Measurements from ENCODE around the gene ADGRV1.

Gene ADGRV1

DNA sequence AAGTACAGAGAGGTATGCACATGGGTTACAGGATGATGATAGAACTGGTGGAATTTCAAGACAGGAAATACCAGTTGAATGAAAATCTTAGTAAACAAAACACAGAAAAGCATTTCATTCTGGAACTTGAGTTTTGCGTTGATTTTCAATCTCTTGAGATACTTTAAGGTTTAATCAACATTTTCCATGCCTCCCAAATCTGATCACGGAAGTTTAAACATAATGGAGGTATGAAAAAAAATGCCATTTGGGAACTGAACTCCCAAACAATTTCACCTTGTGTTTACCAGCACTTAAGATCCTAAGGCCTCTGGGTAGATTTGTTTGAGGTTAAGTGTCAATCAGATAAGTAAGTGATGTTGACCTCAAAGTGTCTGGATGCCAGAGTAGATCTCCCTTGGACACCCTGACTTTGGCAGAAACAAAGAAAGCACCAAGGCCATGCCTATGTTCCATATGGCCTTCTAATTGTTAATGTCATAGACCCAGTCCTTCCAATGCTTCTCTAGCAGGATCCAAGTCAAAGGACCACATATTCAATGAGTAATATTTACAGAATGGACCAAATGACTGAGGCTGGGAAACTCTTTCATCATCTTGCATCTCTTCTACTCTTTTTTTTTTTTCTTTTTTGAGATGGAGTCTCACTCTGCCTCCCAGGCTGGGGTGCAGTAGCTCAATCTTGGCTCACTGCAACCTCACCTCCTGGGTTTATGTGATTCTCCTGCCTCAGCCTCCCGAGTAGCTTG lies 607.6 kb downstream of the ADGRV1 start:
- no peak for DNase-seq (ENCODE audit: low read depth in 3 of 3)

DNA sequence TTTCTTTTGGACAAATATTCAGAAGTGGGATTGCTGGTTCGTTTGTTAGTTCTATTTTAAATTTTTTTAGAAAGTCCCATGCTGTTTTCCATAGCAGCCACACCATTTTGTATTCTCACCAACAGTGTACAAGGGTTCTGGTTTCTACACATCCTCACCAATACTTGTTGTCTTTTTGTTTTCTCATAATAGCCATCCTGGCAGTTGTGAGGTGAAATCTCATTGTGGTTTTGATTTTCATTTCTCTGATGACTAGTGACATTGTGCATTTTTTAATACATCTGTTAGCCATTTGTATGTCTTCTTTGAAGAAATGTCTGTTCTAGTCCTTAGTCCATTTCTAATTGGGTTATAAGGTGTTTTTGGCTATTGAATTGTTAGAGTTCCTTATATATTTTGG lies 610.3 kb downstream of the ADGRV1 start:
- DNase-seq (ENCODE audit: low read depth in 3 of 3), result no peak

DNA sequence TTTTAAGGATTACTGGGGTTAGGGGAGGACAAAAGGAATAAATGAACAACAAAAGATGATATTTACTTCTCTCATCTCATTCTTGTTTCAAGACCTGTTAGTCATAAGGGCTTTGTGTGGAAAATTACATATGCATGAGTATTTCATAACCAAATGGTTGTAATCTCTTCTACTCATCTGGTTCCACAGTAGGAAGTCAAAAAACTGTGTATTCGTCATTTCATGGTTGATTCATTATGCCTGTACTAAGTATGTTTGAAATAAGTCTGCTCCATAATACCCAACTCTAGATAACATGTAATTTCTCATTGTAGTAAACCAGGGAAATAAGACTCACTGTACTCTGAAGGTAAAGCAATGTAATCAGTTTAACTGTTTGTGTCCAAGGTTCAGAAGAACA lies 611.7 kb downstream of the ADGRV1 start:
- DNase-seq (ENCODE audit: low read depth in 3 of 3), result no peak

DNA sequence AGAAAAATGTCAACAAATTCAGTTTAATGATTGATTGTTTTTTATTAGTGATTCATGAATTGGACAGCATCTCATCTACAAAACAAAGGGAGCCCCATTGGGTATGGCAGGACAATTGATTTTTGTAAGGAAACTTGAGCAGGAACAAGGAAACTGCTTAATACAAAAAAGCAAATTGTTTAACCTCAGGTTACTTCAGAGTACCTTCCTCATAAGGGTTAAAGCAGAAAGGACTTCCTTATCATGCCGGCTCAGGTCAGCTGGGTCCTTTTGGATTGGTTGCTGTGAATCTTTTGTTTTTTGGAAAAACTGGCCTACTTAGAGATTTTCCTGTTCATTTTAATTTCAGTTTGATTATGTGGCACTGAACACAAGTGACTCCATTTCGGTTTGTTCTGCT lies 612.7 kb downstream of the ADGRV1 start:
- DNase-seq (ENCODE audit: low read depth in 3 of 3), result no peak

DNA sequence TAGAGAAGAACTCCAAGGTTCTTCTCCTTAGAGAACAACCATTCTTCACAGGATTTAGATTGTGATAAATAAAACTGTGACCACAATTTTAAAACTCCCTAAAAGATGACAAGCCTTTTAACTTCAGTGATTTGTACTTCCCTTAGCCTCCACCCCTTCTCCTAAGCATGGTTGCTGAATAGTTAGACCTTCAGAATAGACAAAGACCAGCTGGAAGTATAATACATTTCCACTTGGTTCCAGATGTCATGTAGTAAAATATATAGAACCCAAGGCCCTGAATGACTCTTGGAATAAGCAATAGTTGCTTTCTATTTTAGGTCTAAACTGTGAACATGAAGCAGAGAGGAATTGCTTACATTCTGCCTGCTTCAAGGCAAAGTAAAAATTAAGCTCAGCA lies 615.8 kb downstream of the ADGRV1 start:
- no peak for DNase-seq (ENCODE audit: low read depth in 3 of 3)

DNA sequence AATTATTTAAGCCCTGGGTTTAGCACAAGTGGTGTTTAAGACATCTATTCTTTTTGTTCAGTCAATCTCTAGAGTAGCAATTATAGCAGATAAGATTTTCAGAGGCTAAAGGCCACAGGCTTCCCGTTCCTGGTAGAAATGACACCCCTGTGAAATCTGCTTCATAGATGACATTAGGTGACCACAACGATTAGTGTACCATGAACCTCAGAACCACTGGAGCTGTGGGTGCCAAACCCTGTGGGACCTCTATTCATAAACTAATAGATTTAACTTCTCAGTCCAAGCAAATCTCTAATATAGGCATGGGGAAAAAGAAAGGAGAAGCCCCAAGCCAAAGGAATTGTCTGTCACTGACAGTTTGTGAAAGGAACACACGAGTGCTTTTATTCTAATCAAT lies 617.1 kb downstream of the ADGRV1 start:
- no peak for DNase-seq (ENCODE audit: low read depth in 3 of 3)

DNA sequence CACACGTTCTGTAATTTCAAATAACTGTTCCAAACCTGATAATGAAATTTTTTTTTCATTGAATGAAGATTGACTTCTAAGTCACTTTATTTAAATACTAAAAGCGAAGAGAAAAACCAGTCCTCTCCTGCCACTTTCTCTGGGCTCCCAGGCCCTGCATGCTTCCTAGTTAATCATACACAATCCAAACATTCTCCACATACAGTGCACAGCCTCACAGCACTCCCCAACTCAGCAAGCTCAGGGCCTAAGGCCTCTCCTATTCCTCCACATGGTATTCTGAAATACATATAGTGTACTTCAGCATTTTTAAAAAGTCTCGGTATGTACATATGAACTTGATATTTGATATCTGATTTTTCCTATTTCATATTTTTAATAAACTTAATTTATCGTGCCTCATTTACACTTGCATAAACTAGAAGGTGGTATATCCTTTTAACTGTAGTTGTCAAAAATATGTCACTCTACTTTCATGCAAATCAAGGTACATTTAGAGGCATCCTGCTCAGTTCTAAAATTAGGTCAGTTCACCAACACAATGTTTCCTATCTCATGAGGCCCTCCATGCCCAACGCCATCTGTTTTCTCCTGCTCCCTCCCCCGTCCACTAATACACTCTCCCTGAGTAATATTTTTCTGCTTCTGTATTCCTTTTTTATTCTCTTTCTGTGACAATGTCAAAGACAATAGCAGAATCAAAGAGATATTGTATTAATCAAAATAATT lies 617.9 kb downstream of the ADGRV1 start:
- DNase-seq (ENCODE audit: low read depth in 3 of 3), result no peak

DNA sequence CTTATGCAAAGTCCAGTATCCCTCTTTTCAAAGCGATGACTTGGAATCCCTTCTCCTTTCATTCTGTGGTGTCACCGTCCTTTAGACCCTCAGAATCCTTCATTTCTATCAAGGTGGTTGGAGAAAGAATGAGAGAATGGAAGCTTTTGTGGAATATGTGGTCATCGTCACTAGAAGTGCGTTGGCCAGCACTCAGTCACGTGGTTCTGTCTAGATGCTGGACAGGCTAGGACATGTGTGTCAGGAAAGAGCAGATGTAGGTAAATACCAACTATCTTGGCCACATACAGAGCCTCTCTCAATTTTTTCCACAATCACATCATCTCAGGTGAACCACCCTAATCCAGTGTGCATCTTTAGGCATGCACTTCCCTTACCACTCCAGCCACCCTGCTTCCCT lies 618.5 kb downstream of the ADGRV1 start:
- DNase-seq (ENCODE audit: low read depth in 3 of 3), result no peak

DNA sequence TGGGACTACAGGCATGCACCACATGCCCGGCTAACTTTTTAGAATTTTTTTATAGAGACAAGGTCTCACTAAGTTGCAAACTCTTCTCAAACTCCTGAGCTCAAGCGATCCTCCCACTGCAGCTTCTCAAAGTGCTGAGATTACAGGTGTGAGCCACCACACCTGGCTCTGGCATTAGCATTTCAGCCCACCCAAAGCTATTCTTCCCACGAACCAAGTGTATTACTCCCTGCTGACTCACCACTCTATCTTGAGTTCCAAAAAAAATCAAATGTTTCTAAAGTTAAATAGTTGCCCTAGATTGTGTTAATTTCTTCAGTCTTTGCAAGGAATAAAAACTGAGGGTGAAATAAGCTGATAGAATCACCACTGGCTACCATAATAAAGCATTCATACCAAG lies 619.0 kb downstream of the ADGRV1 start:
- DNase-seq (ENCODE audit: low read depth in 3 of 3), result no peak

DNA sequence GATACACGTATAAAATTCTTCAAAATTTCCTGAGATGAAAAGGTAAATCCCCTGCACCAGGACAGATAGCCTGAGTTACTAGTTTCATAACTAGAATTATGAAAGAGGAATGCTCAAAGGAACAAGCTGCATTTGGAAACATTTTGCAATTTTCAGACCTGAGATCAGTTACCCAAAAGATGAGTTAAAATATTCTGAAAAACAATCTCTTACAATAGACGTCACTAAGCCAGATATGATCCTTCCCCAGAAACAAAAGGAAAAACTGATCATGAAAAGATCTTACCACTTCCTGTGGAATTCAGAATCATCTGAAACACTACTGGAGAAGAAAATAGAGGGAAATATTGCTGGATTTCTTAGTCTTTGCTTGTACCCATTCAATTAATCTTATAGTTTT lies 619.9 kb downstream of the ADGRV1 start:
- no peak for DNase-seq (ENCODE audit: low read depth in 3 of 3)

DNA sequence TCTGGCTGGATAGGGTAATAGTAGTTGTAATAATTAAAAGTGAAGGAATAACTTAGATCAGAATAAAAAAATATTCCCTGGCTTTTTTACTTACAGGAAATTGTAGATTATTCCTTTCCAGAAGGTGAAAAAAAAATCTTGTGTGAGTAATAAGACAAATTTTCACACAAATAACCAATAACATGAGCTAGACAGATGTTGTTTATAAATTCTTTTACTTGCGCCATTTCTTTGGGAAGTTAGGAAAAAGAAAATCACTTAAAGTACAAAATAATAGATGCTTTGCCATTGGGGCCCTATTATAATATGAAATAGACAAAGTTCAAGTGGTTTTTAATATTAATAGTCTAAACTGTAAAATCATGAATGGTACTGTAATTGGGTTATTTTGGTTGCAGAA lies 620.4 kb downstream of the ADGRV1 start:
- no peak for DNase-seq (ENCODE audit: low read depth in 3 of 3)

DNA sequence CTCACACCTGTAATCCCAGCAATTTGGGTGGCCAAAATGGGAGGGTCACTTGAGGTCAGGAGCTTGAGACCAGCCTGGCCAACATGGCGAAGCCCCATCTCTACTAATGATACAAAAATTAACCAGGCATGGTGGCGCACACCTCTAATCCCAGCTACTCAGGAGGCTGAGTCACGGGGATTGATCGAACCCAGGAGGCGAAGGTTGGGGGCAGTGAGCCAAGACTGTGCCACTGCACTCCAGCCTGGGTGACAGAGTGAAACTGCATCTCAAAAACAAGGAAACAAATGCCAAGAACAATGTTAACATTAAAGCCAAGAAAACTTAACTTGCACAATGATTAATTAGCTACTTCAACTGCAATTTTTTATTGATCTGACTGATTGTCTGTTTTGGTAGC lies 621.9 kb downstream of the ADGRV1 start:
- no peak for DNase-seq (ENCODE audit: low read depth in 3 of 3)

DNA sequence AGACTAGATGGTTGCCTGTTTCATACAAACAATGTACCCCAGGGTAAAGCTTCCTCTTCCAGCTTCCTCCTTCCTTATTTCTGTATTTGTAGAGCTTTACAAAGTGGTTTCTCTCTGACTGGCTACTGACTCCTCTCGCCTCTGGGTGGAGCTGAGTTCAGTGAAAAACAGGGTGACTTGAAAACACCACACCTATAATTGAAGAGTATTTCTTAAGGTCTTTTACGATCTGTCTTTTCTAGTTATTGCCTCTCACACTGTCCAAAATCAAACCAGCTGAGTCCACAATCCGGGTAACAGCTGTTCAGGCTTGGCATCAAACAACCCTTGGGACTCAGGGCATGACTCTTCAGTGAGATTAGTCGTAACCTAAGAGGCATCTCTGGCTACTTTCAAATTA lies 624.2 kb downstream of the ADGRV1 start:
- DNase-seq (ENCODE audit: low read depth in 3 of 3), result no peak

DNA sequence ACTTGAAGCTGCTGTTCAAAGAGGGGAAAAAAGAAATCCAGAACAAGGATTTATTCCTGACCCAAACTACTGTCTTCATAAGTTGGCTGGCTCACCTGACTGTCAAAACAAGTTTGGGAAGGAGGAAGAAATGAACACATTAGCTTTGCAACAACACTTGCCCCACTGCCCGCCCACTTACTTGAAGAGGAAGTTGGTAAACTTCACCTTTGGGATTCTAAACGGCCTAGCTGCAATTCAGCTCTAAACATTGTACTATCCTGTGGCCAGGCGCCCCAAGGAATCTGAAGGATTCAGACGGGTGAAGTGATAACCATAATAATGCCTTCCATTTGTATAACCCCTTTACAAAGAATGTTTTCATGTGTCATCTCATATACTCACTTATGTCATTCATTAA lies 625.1 kb downstream of the ADGRV1 start:
- DNase-seq (ENCODE audit: low read depth in 3 of 3), result no peak

DNA sequence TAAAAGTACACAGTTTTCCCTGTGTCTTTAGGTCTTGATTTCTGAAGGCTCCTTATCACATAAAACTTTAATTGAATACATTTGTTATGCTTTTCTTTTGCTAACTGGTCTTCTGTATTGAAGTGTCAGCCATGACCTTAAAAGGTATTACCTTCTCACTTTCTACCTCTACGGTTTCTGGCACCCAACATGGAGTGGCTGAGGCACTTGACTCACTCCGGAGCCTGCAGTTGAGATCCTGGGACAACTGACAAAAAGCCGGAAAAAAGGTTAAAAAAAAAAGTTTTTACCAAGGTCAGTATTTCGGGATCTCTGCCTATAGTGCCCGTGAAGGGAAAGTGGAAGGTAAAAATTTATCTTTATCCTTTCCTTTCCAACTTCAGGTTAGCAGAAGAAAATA lies 627.5 kb downstream of the ADGRV1 start:
- no peak for DNase-seq (ENCODE audit: low read depth in 3 of 3)

DNA sequence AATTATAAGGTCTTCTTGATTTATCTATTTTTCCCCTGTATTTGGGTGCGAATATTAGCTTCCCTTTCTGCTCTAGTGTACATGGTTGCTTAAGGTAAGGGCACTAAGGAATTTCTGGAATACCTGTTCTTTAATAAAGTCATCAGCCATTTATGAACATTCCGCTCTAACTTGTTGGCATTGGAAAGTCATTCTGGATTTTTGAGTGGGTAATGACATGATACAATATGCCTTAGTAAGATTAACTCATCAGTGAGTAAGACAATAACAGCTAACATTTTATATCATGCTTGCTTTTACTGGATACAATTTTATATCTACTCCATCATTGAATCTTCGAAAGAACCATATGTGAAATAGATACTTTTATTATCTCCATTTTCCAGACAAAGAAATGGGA lies 628.4 kb downstream of the ADGRV1 start:
- no peak for DNase-seq (ENCODE audit: low read depth in 3 of 3)

DNA sequence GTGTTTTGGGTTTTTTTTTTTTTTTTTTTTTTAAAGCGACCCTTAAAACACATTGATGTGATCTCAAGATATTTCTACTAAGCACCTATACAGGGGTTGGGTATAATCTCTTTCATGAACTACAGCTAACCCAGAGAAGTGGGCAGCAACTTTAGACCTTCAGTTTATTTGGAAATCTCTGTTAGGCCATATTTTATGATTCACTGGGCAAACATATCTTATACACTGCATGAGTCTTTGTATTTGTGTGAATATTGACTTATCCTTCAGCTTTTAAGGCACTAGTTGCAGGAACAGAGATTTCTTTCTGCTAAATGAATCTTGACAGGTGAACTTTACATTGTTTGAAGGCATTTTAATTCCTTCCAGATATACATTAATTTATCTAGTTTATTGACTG lies 630.2 kb downstream of the ADGRV1 start:
- no peak for DNase-seq (ENCODE audit: low read depth in 3 of 3)

DNA sequence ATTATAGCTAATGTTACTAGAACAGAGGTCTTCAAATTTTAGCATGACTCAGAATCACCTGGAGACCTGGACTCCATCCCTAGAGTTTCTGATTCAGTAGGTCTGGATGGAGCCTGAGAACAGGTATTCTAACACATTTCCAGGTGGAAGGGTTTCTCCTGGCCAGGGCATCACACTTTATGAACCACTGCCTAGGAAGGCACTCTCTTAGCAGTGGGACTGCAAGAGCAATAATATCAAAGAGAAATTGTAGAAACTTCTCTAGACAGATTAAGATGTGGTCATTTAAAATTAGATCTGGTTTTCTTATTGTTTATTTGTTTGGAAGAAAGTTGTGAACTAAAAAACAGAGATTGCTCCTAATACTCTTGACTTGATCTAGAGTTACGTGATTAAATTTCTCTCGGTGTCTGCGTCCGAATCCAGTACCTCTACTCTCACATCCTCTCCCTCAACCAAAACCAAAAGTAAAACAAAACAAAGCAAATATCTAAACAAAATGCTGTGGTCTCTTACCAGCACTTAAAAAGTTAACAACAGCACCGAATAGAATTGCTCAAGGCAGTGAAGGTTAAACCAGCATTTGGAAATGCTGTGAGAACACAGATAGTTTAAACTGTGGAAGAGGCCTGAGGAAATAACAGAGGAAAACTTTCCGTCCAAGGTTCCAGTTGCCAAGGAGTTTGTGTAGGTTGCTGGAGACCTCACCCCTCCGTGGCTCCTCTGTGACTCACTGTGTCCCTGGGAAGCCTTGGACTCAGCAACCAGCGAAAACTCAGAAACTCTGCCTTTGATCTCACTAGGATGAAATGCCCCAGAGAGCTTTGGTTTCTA lies 631.1 kb downstream of the ADGRV1 start:
- DNase-seq (ENCODE audit: low read depth in 3 of 3), result no peak

DNA sequence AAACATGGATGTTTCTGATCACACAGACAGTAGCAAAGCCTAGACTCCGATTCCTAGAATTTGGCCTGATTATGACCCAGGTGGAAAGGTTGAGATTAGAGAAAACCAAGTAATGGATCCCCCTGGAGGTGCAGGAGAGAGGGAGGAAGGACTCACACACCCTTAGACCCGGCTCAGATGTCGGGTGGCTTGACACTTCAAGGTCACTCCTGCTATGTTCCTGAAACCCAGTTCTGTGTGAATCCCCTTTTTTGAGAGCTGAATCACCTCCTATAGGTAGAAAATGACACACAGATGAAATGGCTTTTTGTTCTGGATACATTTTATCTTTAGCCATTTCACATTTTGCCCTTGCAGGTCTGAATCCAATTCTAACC lies 631.7 kb downstream of the ADGRV1 start:
- no peak for DNase-seq (ENCODE audit: low read depth in 3 of 3)

DNA sequence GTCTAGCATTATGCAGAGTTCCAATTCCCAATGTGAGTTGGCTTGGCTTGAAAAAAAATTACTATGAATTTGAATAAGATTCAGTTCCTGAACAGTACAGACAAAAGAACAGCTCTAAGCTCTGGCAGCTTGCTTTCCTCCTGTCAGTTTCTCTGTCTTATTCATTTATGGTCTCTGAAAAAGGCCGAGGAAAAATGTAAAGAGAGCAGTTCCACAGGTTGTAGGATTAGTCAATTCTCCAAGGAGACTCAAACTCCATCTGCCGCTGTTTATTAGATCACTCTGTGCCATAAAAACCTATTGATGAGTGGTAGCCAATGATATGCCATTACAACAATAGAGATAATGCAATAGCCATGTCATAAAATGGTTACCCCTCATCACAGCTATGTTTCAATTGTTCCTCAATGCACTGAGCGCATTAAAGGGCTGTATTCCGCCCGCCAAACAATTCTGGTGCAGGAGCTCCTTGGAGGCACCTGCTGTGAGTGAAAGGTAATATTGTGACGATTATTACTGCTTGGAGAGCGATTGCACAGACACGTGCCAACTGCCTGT lies 636.3 kb downstream of the ADGRV1 start:
- DNase-seq (ENCODE audit: low read depth in 3 of 3), result no peak

DNA sequence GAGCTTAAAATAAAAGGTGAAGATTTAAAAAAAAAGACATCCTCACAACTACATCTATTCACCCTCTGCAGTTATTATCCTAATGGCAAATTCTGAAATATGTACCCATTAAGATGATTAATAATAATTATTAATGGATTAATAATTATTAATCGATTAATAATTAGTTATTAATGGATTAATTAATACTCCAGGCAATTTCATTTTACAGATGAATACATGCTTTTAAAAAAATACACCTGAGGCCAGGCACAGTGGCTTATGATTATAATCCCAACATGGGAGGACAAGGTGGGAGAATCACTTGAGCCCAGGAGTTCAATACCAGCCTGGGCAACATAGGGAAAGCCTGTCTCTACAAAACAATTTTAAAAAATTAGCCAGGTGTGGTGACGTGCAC lies 642.1 kb downstream of the ADGRV1 start:
- DNase-seq (ENCODE audit: low read depth in 3 of 3), result no peak

DNA sequence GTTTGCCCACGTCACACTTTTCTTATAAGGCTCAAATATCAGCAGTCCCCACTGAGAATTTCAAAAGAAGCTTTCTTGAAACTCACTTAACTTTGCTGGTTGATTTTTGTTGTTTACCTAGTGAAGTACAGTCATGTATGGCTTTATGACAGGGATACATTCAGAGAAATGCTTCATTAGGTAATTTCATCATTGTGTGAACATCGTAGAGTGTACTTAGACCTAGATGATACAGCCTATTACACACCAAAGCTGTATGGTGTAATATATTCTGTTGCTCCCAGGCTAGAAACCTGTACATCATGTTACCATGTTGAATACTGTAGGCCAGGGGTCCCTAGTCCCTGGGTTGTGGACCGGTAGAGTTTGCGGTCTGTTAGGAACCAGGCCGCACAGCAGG lies 647.5 kb downstream of the ADGRV1 start:
- DNase-seq (ENCODE audit: low read depth in 3 of 3), result no peak

DNA sequence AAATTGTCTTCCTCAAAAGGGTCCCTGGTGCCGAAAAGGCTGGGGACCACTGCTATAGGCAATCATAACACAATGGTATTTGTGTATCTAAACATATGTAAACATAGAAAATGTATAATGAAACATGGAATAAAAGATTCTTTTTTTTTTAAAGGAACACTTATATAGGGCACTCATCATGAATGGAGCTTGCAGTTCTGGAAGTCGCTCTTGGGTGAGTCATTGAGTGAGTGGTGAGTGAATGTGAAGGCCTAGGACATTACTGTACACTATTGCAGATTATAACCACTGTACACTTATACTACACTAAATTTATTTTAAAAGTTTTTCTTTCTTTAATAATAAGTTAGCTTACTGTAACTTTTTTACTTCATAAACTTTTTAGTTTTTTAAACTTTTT lies 648.1 kb downstream of the ADGRV1 start:
- no peak for DNase-seq (ENCODE audit: low read depth in 3 of 3)

All from stimulated activated CD4-positive, alpha-beta T cell treated with anti-CD3 and anti-CD28 coated beads, TNF-alpha, amount 100 ng/mL, for 48 hours (primary cell).